CD4-positive, alpha-beta memory T cell (primary cell): ENCODE measurements around the gene PGC. TPM values are rescaled to one million over a fixed set of nuclear protein-coding genes. Genes with fewer than 3 reads are reported as not detected.

Experiments used
- CTCF ChIA-PET: fragments of 350-600 bp; sonication (Branson Sonifier 250); formaldehyde crosslinking; loops from one replicate; lab custom pipeline; 2021; ENCODE audit warnings: inconsistent platforms; ENCODE audit not compliant: partially characterized antibody; lab: Charles Lee
- POLR2A ChIA-PET: fragments of 350-600 bp; sonication (Branson Sonifier 250); formaldehyde crosslinking; loops from one replicate; lab custom pipeline; 2021; ENCODE audit not compliant: partially characterized antibody; lab: Charles Lee
- DNase-seq, 5 donors: peaks; one replicate each; pipeline versions ENCODE4 v3.0.0 to v3.0.0-alpha.2; 2020 to 2022; ENCODE audit warnings: mixed read lengths in 1 of 5
- H3K27ac ChIP-seq: one replicate; pipeline ENCODE4 v1.7.0; 2013; ENCODE audit warnings: low read depth, low read length
- H3K27me3 ChIP-seq: 2 replicates; pipeline ENCODE4 v1.7.0; 2013; ENCODE audit warnings: mild to moderate bottlenecking, low read length, moderate library complexity; ENCODE audit not compliant: insufficient read depth
- H3K36me3 ChIP-seq: 2 replicates; pipeline ENCODE4 v1.7.0; 2013; ENCODE audit warnings: mild to moderate bottlenecking, low read length, moderate library complexity; ENCODE audit not compliant: insufficient read depth
- H3K4me1 ChIP-seq: 2 replicates; pipeline ENCODE4 v1.7.0; 2013; ENCODE audit warnings: mild to moderate bottlenecking, low read length, moderate library complexity; ENCODE audit not compliant: insufficient read depth
- H3K4me3 ChIP-seq, 2 donors: one replicate each; pipeline ENCODE4 v1.7.0; 2013; ENCODE audit warnings: low read length in 2 of 2, mild to moderate bottlenecking in 1 of 2
- H3K9me3 ChIP-seq, 2 donors: one replicate each; pipeline ENCODE4 v1.7.0; 2013; ENCODE audit warnings: low read length in 2 of 2, control low read depth in 1 of 2; ENCODE audit not compliant: control insufficient read depth in 1 of 2
- H3K27ac Mint-ChIP-seq, 7 donors: one replicate each; pipeline ENCODE4 v1.8.0; 2020 to 2021; ENCODE audit warnings: mixed read lengths in 7 of 7, mild to moderate bottlenecking in 6 of 7, inconsistent platforms in 3 of 7, moderate library complexity in 3 of 7
- H3K27me3 Mint-ChIP-seq, 2 donors: one replicate each; pipeline ENCODE4 v1.8.0; 2020 to 2021; ENCODE audit warnings: mixed read lengths in 2 of 2
- H3K36me3 Mint-ChIP-seq, 2 donors: one replicate each; pipeline ENCODE4 v1.8.0; 2020 to 2021; ENCODE audit warnings: mixed read lengths in 2 of 2, inconsistent platforms in 1 of 2, mild to moderate bottlenecking in 1 of 2
- H3K4me1 Mint-ChIP-seq, 4 donors: one replicate each; pipeline ENCODE4 v1.8.0; 2020 to 2021; ENCODE audit warnings: mixed read lengths in 4 of 4, mild to moderate bottlenecking in 1 of 4
- H3K4me3 Mint-ChIP-seq, 8 donors: one replicate each; pipeline ENCODE4 v1.8.0; 2020 to 2021; ENCODE audit warnings: mixed read lengths in 8 of 8, mild to moderate bottlenecking in 7 of 8, moderate library complexity in 6 of 8, inconsistent platforms in 3 of 8
- H3K9me3 Mint-ChIP-seq, 8 donors: one replicate each; pipeline ENCODE4 v1.8.0; 2020 to 2021; ENCODE audit warnings: mixed read lengths in 8 of 8, mild to moderate bottlenecking in 5 of 8, inconsistent platforms in 3 of 8, moderate library complexity in 1 of 8
- intact Hi-C: fragments of 100-400 bp; cut with micrococcal nuclease; formaldehyde crosslinking; loops from one replicate; pipeline ENCODE4 v1.15.1; 2023
- polyA plus RNA-seq, 2 donors: library from polyadenylated mRNA; unstranded; fragments of 300-500 nt; fragmentation: Illumina TruSeq; gene quantifications; one replicate each; pipeline ENCODE4 v1.2.3, GENCODE V29; 2021
- total RNA-seq, 2 experiments: library from RNA; stranded (reverse); gene quantifications; one replicate each; pipeline ENCODE4 v1.2.3, GENCODE V29; 2021

The PGC gene
- total and polyA plus RNA-seq, 4 experiments from 2014 or later: not detected

- peaks cover 7 to 29% (median 12%) of the 10 kb centered on the region in 4 donors for H3K4me1 Mint-ChIP-seq
These were observed 40.2 kb upstream of the PGC start, which contains the start of gene TOMM6 for GRCh38 chr6:41787219-41787917. Gene TOMM6 (plus strand): TSS chr6:41787694. CDS start chr6:41787698, 4 bp downstream.

GRCh38 chr6:41786451-41787218, 39.4 kb upstream of the PGC start:
- DNase-seq: peak; percentile 82 to 89 (median 84)
- Histone ChIP-seq H3K27ac (peak overlapping the region; percentile 90), H3K36me3 (peaks cover 23% of the 10 kb centered on the region), H3K9me3 (no peaks in the 10 kb centered on the region), H3K4me3 (peak overlapping the region; percentile 84 to 100), H3K27me3 (no peaks in the 10 kb centered on the region), H3K4me1 (peaks cover 16% of the 10 kb centered on the region)
- H3K27me3 Mint-ChIP-seq: peaks cover 0 to 3% of the 10 kb centered on the region in 2 donors
- ChIA-PET CTCF (interaction anchor here (0.5 to 9.8 kb wide), 26 partner anchors 9 to 1641 kb away, joined by 3 to 178 read pairs (median 4); partner anchors contain the start of genes ABCC10, BYSL, MED20 and TAF8), POLR2A (interaction anchor here (0.9 to 5.5 kb wide), 23 partner anchors 9 to 1843 kb away, joined by 3 to 126 read pairs (median 5); partner anchors contain the start of genes BYSL, CCND3, CNPY3 and MED20)
- H3K9me3 Mint-ChIP-seq: peaks cover 0 to 2% (median 0%) of the 10 kb centered on the region in 8 donors
- H3K36me3 Mint-ChIP-seq: peaks cover 17 to 32% of the 10 kb centered on the region in 2 donors
- intact Hi-C loops: loop anchor here (1.0 to 10.0 kb wide), 12 partner anchors 7 to 1843 kb away; partner anchors contain the start of genes BYSL, CCND3, FRS3 and GTPBP2
- peaks cover 7 to 29% (median 12%) of the 10 kb centered on the region in 4 donors for H3K4me1 Mint-ChIP-seq
- peak overlapping the region; percentile 92 to 98 (median 98) for H3K27ac Mint-ChIP-seq
- peak overlapping the region; percentile 95 to 99 (median 98) for H3K4me3 Mint-ChIP-seq

More at GRCh38 chr6:41787219-41787917, 40.2 kb upstream of the PGC start, which contains the start of gene TOMM6:
- peak; percentile 93 to 95 (median 94) for DNase-seq
- no peaks in the 10 kb centered on the region for H3K27me3 ChIP-seq
- Mint-ChIP-seq H3K36me3 (peaks cover 19 to 39% of the 10 kb centered on the region in 2 donors), H3K27ac (peak within 1 kb of the TSS; percentile 92 to 98 (median 98)), H3K9me3 (peaks cover 0 to 2% (median 0%) of the 10 kb centered on the region in 8 donors), H3K27me3 (peaks cover 0 to 3% of the 10 kb centered on the region in 2 donors), H3K4me3 (peak within 1 kb of the TSS; percentile 95 to 99 (median 98))
- peak within 1 kb of the TSS; percentile 90 for H3K27ac ChIP-seq
- H3K4me1 ChIP-seq: peaks cover 16% of the 10 kb centered on the region
- peaks cover 30% of the 10 kb centered on the region for H3K36me3 ChIP-seq
- ChIA-PET POLR2A (interaction anchor here (0.9 to 5.5 kb wide), 27 partner anchors 8 to 1842 kb away, joined by 3 to 126 read pairs (median 4); partner anchors contain the start of genes BYSL, CCND3, CNPY3 and MED20), CTCF (interaction anchor here (0.7 to 9.8 kb wide), 24 partner anchors 8 to 1640 kb away, joined by 3 to 178 read pairs (median 4); partner anchors contain the start of genes ABCC10, BYSL, MED20 and TAF8)
- intact Hi-C loops: loop anchor here (1.0 to 10.0 kb wide), 12 partner anchors 8 to 1842 kb away; partner anchors contain the start of genes BYSL, CCND3, FRS3 and GTPBP2
- peak within 1 kb of the TSS; percentile 84 to 100 for H3K4me3 ChIP-seq
- H3K9me3 ChIP-seq: no peaks in the 10 kb centered on the region

- Mint-ChIP-seq H3K4me1 (peaks cover 10 to 34% (median 17%) of the 10 kb centered on the region in 4 donors), H3K4me3 (peak overlapping the region; percentile 68 to 99 (median 80)), H3K9me3 (peaks cover 0 to 2% (median 0%) of the 10 kb centered on the region in 8 donors), H3K27ac (peak overlapping the region in 3 of 7 donors; percentile 69 to 98 (median 77)), H3K27me3 (peaks cover 3% of the 10 kb centered on the region in 2 donors), H3K36me3 (peaks cover 12 to 27% of the 10 kb centered on the region in 2 donors)
- H3K27ac ChIP-seq: no peak overlapping the region
- ChIA-PET POLR2A (interaction anchor here (1.0 to 5.5 kb wide), 13 partner anchors 10 to 1093 kb away, joined by 3 to 126 read pairs (median 6); partner anchors contain the start of genes BYSL, CCND3, MED20 and RPL7L1), CTCF (interaction anchor here (0.5 to 9.8 kb wide), 15 partner anchors 9 to 810 kb away, joined by 3 to 178 read pairs (median 4); partner anchors contain the start of genes BYSL, MED20, TAF8 and TFEB)
- H3K4me1 ChIP-seq: peaks cover 21% of the 10 kb centered on the region
- DNase-seq: no peak
- H3K4me3 ChIP-seq: peak overlapping the region in 1 of 2 donors; percentile 84
- no peaks in the 10 kb centered on the region for H3K9me3 ChIP-seq
- intact Hi-C loops: loop anchor here (2.0 to 10.0 kb wide), 2 partner anchors 319 to 1389 kb away; partner anchors contain the start of gene SRF
- peaks cover 18% of the 10 kb centered on the region for H3K36me3 ChIP-seq
- H3K27me3 ChIP-seq: no peaks in the 10 kb centered on the region
These were observed 38.7 kb upstream of the PGC start for GRCh38 chr6:41785689-41786450.

- intact Hi-C loops: loop anchor here (10.0 kb wide), 1 partner anchor 1390 kb away; the partner anchor contains the start of gene SRF
- POLR2A ChIA-PET: interaction anchor here (1.1 to 5.5 kb wide), 4 partner anchors 47 to 261 kb away, joined by 3 to 126 read pairs (median 25); partner anchors contain the start of genes BYSL, MED20 and TAF8
- CTCF ChIA-PET: interaction anchor here (1.3 to 9.8 kb wide), 7 partner anchors 9 to 432 kb away, joined by 3 to 178 read pairs (median 6); partner anchors contain the start of genes BYSL, MED20, TAF8 and TFEB
- no peaks in the 10 kb centered on the region for H3K27me3 ChIP-seq
- no peaks in the 10 kb centered on the region for H3K9me3 ChIP-seq
- Mint-ChIP-seq H3K27me3 (peaks cover 3% of the 10 kb centered on the region in 2 donors), H3K9me3 (peaks cover 0 to 2% (median 0%) of the 10 kb centered on the region in 8 donors), H3K36me3 (peaks cover 9 to 23% of the 10 kb centered on the region in 2 donors), H3K4me1 (peaks cover 10 to 36% (median 19%) of the 10 kb centered on the region in 4 donors), H3K27ac (peak overlapping the region in 1 of 7 donors; percentile 57), H3K4me3 (peak overlapping the region in 7 of 8 donors; percentile 56 to 84 (median 73))
- H3K4me3 ChIP-seq: no peak overlapping the region
- peaks cover 23% of the 10 kb centered on the region for H3K4me1 ChIP-seq
- H3K36me3 ChIP-seq: peaks cover 12% of the 10 kb centered on the region
- no peak overlapping the region for H3K27ac ChIP-seq
- no peak for DNase-seq
These were observed 38.1 kb upstream of the PGC start for GRCh38 chr6:41785254-41785653.

GRCh38 chr6:41784581-41785171, 37.5 kb upstream of the PGC start:
- Mint-ChIP-seq H3K4me1 (peaks cover 10 to 34% (median 22%) of the 10 kb centered on the region in 4 donors), H3K9me3 (peaks cover 0 to 2% (median 0%) of the 10 kb centered on the region in 8 donors), H3K36me3 (peaks cover 3 to 20% of the 10 kb centered on the region in 2 donors), H3K27me3 (peaks cover 3 to 5% of the 10 kb centered on the region in 2 donors), H3K27ac (peak overlapping the region in 2 of 7 donors; percentile 36 to 57), H3K4me3 (peak overlapping the region in 7 of 8 donors; percentile 34 to 74 (median 57))
- no peak overlapping the region for H3K4me3 ChIP-seq
- no peak overlapping the region for H3K27ac ChIP-seq
- ChIA-PET CTCF (interaction anchor here (1.3 to 9.8 kb wide), 5 partner anchors 9 to 430 kb away, joined by 3 to 178 read pairs (median 6); partner anchors contain the start of genes BYSL, MED20, TAF8 and TFEB), POLR2A (interaction anchor here (1.1 to 5.5 kb wide), 2 partner anchors 137 to 261 kb away, joined by 3 to 126 read pairs; partner anchors contain the start of genes BYSL and TAF8)
- peaks cover 23% of the 10 kb centered on the region for H3K4me1 ChIP-seq
- intact Hi-C loops: loop anchor here (10.0 kb wide), 1 partner anchor 1390 kb away; the partner anchor contains the start of gene SRF
- H3K36me3 ChIP-seq: peaks cover 8% of the 10 kb centered on the region
- H3K9me3 ChIP-seq: no peaks in the 10 kb centered on the region
- H3K27me3 ChIP-seq: no peaks in the 10 kb centered on the region
- no peak for DNase-seq
